BJ (cell line): ENCODE measurements around the gene LMAN1L. TPM values are rescaled to one million over a fixed set of nuclear protein-coding genes. Genes with fewer than 3 reads are reported as not detected.
A peak's percentile ranks its signal among the peaks of the same experiment; 100 is the strongest.

ENCODE experiments used
- CTCF ChIA-PET: fragments of 350-600 bp; formaldehyde crosslinking; extraction: SDS; loops from one replicate; lab custom pipeline; 2021; ENCODE audit warnings: antibody characterized with exemption, inconsistent platforms; lab: Yijun Ruan, JAX
- POLR2A ChIA-PET: fragments of 300-600 bp; sonication (Branson Sonifier 250); formaldehyde crosslinking; extraction: SDS; loops from one replicate; lab custom pipeline; 2021; ENCODE audit warnings: antibody characterized with exemption; lab: Charles Lee
- DNase-seq: peaks from one replicate; pipeline ENCODE4 v3.0.0-alpha.2; 2011; ENCODE audit warnings: low read depth
- H3K27me3 ChIP-seq: 2 replicates; pipeline ENCODE4 v1.6.0; 2011; ENCODE audit warnings: low read length; ENCODE audit not compliant: control insufficient read depth, insufficient read depth
- H3K36me3 ChIP-seq: 2 replicates; pipeline ENCODE4 v1.5.1; 2011; ENCODE audit warnings: low read length; ENCODE audit not compliant: control insufficient read depth, insufficient read depth
- H3K4me3 ChIP-seq: 2 replicates; pipeline ENCODE4 v1.5.1; 2011; ENCODE audit warnings: low read depth, mild to moderate bottlenecking, control low read depth, low read length
- polyA plus RNA-seq: library from polyadenylated mRNA; depleted of rRNA; stranded (reverse); fragments of >200 nt; gene quantifications from 2 replicates; pipeline ENCODE4 v1.2.3, GENCODE V29; 2011
- TF ChIP-seq, protein P1 (sequence below): IDR thresholded peaks from 2 replicates; pipeline ENCODE4 v1.5.1; 2011; ENCODE audit warnings: low read depth, mild to moderate bottlenecking, control low read depth, inconsistent platforms, low read length, moderate library complexity; ENCODE audit not compliant: insufficient read depth

Gene LMAN1L
- polyA plus RNA-seq, 1 experiment: not detected

GRCh38 chr15:74833376-74834107, 20.9 kb downstream of the LMAN1L start:
- TF ChIP-seq, protein P1, sequence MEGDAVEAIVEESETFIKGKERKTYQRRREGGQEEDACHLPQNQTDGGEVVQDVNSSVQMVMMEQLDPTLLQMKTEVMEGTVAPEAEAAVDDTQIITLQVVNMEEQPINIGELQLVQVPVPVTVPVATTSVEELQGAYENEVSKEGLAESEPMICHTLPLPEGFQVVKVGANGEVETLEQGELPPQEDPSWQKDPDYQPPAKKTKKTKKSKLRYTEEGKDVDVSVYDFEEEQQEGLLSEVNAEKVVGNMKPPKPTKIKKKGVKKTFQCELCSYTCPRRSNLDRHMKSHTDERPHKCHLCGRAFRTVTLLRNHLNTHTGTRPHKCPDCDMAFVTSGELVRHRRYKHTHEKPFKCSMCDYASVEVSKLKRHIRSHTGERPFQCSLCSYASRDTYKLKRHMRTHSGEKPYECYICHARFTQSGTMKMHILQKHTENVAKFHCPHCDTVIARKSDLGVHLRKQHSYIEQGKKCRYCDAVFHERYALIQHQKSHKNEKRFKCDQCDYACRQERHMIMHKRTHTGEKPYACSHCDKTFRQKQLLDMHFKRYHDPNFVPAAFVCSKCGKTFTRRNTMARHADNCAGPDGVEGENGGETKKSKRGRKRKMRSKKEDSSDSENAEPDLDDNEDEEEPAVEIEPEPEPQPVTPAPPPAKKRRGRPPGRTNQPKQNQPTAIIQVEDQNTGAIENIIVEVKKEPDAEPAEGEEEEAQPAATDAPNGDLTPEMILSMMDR: no peak
- Histone ChIP-seq H3K27me3 (no peaks in the 10 kb centered on the region; the same call in 1 of the 2 replicates), H3K4me3 (no peak overlapping the region), H3K36me3 (peaks cover 2% of the 10 kb centered on the region)
- DNase-seq: no peak
- POLR2A ChIA-PET: no interaction called here
- CTCF ChIA-PET: interaction anchor here (0.5 to 2.5 kb wide), 7 partner anchors 9 to 64 kb away, joined by 3 to 9 read pairs (median 3); no protein-coding TSS in a partner anchor

DNA sequence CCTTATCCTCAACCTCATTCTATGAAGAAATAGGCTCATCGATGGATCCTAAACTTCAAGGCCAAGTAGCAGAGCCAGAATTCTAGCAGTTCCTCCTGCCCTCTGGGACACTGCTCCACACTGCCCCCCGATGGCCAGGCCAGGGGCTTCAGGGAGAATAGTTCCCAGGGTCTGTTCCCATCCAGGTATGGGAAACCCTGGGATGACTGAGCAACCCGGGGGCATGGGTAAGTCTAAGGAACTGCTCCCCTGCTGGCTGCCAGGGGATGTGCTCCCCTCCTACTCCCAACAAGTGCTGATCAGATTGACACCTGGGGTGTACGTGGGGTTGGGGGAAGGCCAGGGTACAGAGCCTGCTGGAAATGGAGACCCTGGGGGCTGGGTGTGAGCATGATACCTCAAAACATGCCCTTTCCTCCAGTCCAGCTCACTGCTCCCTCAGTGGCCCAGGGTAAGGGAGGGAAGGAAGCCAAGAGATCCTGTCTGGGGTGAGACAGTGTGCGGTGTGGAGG, 22.7 kb downstream of the LMAN1L start:
- POLR2A ChIA-PET: no interaction called here
- TF ChIP-seq, protein P1: peak; percentile 86
- no peak overlapping the region for H3K4me3 ChIP-seq
- DNase-seq: no peak
- H3K36me3 ChIP-seq: peaks cover 2% of the 10 kb centered on the region
- CTCF ChIA-PET: interaction anchor here (0.8 to 2.8 kb wide), 9 partner anchors 9 to 202 kb away, joined by 3 to 14 read pairs (median 4); partner anchors contain the start of gene CPLX3
- H3K27me3 ChIP-seq: no peaks in the 10 kb centered on the region

DNA sequence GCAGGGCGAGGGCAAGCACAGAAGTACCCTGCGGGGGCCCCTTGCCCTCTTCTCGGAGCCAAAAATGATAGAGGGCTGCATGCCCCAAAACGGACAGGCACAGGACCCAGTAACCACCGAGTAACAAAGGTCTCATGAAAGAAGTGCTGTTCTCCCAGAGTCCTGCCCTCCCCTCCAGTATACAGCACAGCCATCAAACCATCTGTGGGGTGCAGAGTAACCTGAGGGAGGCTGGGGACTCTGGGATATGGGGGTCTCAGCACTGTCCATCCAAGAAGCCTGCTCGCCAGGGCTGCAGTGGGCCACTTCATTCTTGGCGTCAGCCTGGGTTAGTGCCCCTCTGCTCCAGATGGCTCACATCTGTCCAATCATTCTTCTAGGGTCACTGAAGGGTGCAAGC, 24.2 kb downstream of the LMAN1L start:
- no peak for DNase-seq
- Histone ChIP-seq H3K36me3 (peaks cover 2% of the 10 kb centered on the region), H3K4me3 (no peak overlapping the region), H3K27me3 (no peaks in the 10 kb centered on the region)
- POLR2A ChIA-PET: no interaction called here
- TF ChIP-seq, protein P1: no peak
- CTCF ChIA-PET: interaction anchor here (1.1 to 2.8 kb wide), 2 partner anchors 10 to 203 kb away, joined by 4 to 14 read pairs; partner anchors contain the start of gene CPLX3

DNA sequence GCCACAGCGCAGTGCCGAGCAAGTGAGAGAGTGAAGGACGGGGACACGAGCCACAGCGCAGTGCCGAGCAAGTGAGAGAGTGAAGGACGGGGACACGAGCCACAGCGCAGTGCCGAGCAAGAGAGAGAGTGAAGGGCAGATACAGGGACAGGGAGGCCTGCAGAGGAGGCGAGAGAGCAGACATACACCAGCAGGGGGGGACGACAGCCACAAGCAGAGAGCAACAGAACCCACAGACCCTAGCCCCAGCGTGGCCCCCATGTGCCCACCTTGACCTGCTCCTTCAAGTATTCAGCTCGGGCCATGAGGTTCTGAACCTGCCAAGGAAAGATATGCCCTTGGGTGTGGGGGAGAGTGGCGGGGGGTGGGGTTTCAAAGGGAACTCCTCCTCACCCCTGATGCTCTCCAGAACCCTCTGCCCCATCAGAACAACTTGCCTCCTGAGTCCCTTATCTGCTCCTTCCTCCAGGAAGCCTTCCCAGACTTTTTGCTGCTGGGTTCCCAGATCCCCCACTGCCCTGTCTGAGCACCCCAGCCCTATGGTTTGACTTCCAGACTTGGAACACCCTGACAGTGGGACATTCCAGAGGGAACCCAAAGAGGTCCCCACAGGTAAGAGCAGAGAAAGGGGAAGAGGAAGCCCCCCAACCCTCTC, 25.0 kb downstream of the LMAN1L start:
- ChIA-PET POLR2A (no interaction called here), CTCF (interaction anchor here (0.9 to 2.8 kb wide), 4 partner anchors 11 to 67 kb away, joined by 4 to 14 read pairs (median 7); partner anchors contain the start of genes CPLX3 and CSK)
- TF ChIP-seq, protein P1: no peak
- Histone ChIP-seq H3K36me3 (peaks cover 2% of the 10 kb centered on the region), H3K27me3 (no peaks in the 10 kb centered on the region), H3K4me3 (no peak overlapping the region)
- DNase-seq: no peak

DNA sequence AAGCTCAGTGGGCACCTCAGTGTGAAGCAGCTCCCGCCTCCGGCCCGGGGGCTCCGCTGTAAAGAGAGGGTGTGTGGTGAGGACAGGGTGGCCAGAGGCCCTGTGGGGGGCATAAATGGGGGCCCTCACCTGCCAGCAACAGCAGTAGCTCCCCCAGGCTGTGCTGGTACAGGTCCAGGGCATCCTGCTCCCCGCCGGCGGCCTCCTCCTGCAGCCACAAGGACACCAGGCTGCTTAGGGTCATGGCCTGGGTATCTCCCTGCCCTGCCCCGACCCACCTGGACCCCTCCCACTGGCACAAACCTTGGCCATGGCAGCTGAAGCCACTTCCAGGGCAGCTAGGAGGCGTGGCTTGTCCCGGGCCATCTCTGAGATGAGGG, 25.5 kb downstream of the LMAN1L start:
- Histone ChIP-seq H3K36me3 (peaks cover 2% of the 10 kb centered on the region), H3K27me3 (no peaks in the 10 kb centered on the region), H3K4me3 (no peak overlapping the region)
- no peak for DNase-seq
- ChIA-PET CTCF (interaction anchor here (0.9 to 2.8 kb wide), 6 partner anchors 12 to 68 kb away, joined by 3 to 14 read pairs (median 4); partner anchors contain the start of genes CPLX3 and CSK), POLR2A (no interaction called here)
- TF ChIP-seq, protein P1: no peak
